K562 (cell line): Measurements from ENCODE around the gene CHRM4. TPM values are rescaled to one million over a fixed set of nuclear protein-coding genes. Genes with fewer than 3 reads are reported as not detected.

Experiments used
- CREM ChIP-seq: IDR thresholded peaks from 2 replicates; pipeline ENCODE4 v1.6.1; 2014; ENCODE audit warnings: antibody characterized with exemption, low read depth
- FOXA1 ChIP-seq: fragments of 450-650 bp; IDR thresholded peaks from 2 replicates; pipeline ENCODE4 v1.6.1; 2016; ENCODE audit warnings: mild to moderate bottlenecking, borderline replicate concordance
- HCFC1 ChIP-seq: IDR thresholded peaks from 2 replicates; pipeline ENCODE4 v1.6.1; 2012; ENCODE audit warnings: low read depth, low read length, improper control_type of control experiment
- JUND ChIP-seq, 2 experiments: IDR thresholded peaks; 2 replicates in 1 of 2; 3 replicates in 1 of 2; pipeline ENCODE4 v1.6.1; 2011; ENCODE audit warnings: borderline replicate concordance in 2 of 2, low read depth in 2 of 2, low read length in 2 of 2, improper control_type of control experiment in 1 of 2, missing biosample characterization in 1 of 2, missing genetic modification characterization in 1 of 2, missing genetic modification reagents in 1 of 2
- MYNN ChIP-seq, 2 experiments: sonication (generic); formaldehyde crosslinking in 1 of 2; IDR thresholded peaks; 2 replicates each; pipeline versions ENCODE4 v1.5.0 to v1.6.1; 2016 to 2020; ENCODE audit warnings: antibody characterized with exemption in 1 of 2, missing genetic modification reagents in 1 of 2
- NUFIP1 ChIP-seq: fragments of 450-650 bp; IDR thresholded peaks from 2 replicates; pipeline ENCODE4 v1.6.1; 2018; ENCODE audit not compliant: partially characterized antibody
- RAD51 ChIP-seq: fragments of 450-650 bp; IDR thresholded peaks from 2 replicates; pipeline ENCODE4 v1.7.1; 2016; ENCODE audit warnings: low read depth, mild to moderate bottlenecking, borderline replicate concordance
- SIN3A ChIP-seq, 2 experiments: fragments of 150-350 bp in 1 of 2; IDR thresholded peaks; 2 replicates each; pipeline ENCODE4 v1.6.1; 2011 to 2016; ENCODE audit warnings: borderline replicate concordance in 2 of 2, low read depth in 2 of 2, low read length in 2 of 2, mild to moderate bottlenecking in 2 of 2, moderate library complexity in 2 of 2; ENCODE audit not compliant: control insufficient read depth in 1 of 2
- SMAD4 ChIP-seq: fragments of 250-450 bp; sonication (Bioruptor Pico); conservative IDR thresholded peaks from 2 replicates; pipeline ENCODE4 v1.8.0; 2021; ENCODE audit warnings: inconsistent platforms, mild to moderate bottlenecking, moderate library complexity
- polyA plus RNA-seq, 8 experiments: library from polyadenylated mRNA; depleted of rRNA in 4 of 8; stranded (reverse) in 5 of 8; unstranded in 3 of 8; fragments of >200 nt; fragmentation: Nextera tagmentation in 2 of 8; fragmentation: Illumina TruSeq in 1 of 8; extraction: Ambion mirVana in 2 of 8; extraction: Trizol in 1 of 8; gene quantifications; 2 replicates each; pipeline versions ENCODE4 v1.2.1 to v1.2.3, GENCODE V29; 2011 to 2014; ENCODE audit warnings: inconsistent platforms in 1 of 8, missing spikeins in 1 of 8
- total RNA-seq, 7 experiments: library from RNA; depleted of rRNA in 6 of 7; stranded (reverse); fragments of >200 nt in 6 of 7; fragmentation: Illumina TruSeq in 2 of 7; extraction: Trizol in 2 of 7; gene quantifications; 2 replicates each; pipeline versions ENCODE4 v1.2.1 to v1.2.3, GENCODE V29; 2011 to 2021; ENCODE audit warnings: low replicate concordance in 1 of 7
- TF ChIP-seq, protein P1 (sequence below): sonication (generic); formaldehyde crosslinking; IDR thresholded peaks from 2 replicates; pipeline ENCODE4 v1.8.1; 2023; ENCODE audit warnings: mild to moderate bottlenecking, missing genetic modification reagents

Gene CHRM4
- total and polyA plus RNA-seq, 9 of the 15 experiments (the other 6 are each of a cell fraction or from before 2014, with no cell fraction given), result 0.22 to 1.3 (median 0.40) TPM; not detected in 2

DNA sequence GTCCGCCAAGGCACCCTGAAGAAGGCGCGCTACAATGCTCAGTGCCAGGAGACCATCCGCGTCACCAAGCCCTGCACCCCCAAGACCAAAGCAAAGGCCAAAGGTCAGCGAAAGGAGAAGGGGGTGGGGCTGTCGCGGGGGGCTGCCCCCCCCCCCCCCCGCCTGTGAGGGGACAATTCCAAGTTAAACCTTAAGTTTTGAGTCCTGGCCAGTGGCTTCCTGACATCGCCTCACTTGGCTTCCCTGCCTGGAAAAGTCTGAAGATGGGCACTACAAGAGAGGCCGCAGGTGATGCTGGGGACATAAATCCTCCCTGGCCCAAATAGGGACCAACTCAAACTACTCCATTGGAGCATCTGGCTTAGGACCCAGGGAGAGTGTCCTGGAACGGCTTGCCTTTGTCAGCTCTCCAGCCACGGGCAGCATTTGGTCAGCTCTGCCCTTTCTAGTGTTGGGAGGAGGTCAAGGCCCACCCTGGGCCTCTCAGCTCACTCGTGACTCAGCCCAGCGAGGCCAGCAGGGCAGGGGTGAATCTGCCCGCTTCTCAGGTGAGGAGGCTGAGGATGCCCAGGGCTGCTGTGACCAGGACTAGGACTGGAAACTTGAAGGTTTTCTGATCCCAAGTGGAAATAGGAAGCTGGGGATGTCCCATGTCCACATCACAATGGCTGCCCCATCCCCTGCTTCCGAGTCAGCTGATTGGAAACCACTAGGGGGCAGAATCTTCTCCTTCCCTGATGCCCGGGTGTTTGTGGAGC lies 8.8 kb downstream of the CHRM4 start (continued):
- TF ChIP-seq RAD51 (0 out of 2 replicates have a peak, but pooled peaks have one; percentile 11), FOXA1 (no peak), HCFC1 (peak; percentile 5; the same call in 1 of the 2 replicates), MYNN (IDR thresholded peaks at IDR 0.05) (peak; percentile 44; the same call in 1 of the 2 replicates), MYNN (CRISPR knock-in tag; IDR thresholded peaks at IDR 0.05) (no peak), CREM (0 out of 2 replicates have a peak, but pooled peaks have one; percentile 2), SMAD4 (CRISPR knock-in tag) (no peak), SIN3A (IDR thresholded peaks at IDR 0.05; ENCODE audit: borderline replicate concordance in 2 of 2, control insufficient read depth in 1 of 2, low read depth in 2 of 2, low read length in 2 of 2) (0 out of 4 replicates have a peak, but pooled peaks of 1 of the 2 experiments have one; percentile 35), JUND (IDR thresholded peaks at IDR 0.05; ENCODE audit: borderline replicate concordance, low read depth, low read length) (0 out of 2 replicates have a peak, but pooled peaks have one; percentile 35), JUND (tag; IDR thresholded peaks at IDR 0.05; ENCODE audit: borderline replicate concordance, low read depth, low read length) (no peak; the same call in 2 of the 3 replicates), NUFIP1 (no peak)
- TF ChIP-seq, protein P1, sequence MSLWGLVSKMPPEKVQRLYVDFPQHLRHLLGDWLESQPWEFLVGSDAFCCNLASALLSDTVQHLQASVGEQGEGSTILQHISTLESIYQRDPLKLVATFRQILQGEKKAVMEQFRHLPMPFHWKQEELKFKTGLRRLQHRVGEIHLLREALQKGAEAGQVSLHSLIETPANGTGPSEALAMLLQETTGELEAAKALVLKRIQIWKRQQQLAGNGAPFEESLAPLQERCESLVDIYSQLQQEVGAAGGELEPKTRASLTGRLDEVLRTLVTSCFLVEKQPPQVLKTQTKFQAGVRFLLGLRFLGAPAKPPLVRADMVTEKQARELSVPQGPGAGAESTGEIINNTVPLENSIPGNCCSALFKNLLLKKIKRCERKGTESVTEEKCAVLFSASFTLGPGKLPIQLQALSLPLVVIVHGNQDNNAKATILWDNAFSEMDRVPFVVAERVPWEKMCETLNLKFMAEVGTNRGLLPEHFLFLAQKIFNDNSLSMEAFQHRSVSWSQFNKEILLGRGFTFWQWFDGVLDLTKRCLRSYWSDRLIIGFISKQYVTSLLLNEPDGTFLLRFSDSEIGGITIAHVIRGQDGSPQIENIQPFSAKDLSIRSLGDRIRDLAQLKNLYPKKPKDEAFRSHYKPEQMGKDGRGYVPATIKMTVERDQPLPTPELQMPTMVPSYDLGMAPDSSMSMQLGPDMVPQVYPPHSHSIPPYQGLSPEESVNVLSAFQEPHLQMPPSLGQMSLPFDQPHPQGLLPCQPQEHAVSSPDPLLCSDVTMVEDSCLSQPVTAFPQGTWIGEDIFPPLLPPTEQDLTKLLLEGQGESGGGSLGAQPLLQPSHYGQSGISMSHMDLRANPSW, result no peak
- TF ChIP-seq, all 486 proteins: peak for 25
